Skeletal muscle cell (primary cell): ENCODE results near the gene HSD17B12.
"Not testable (repeated sequence)": the region's sequence is repeated elsewhere in the genome, so short reads cannot be mapped to it uniquely, and the experiment has no call there.

Source experiments
- DNase-seq: peaks from one replicate; pipeline ENCODE4 v3.0.0-alpha.2; 2010; ENCODE audit warnings: low read depth
- H3K4me3 ChIP-seq: 2 replicates; pipeline ENCODE4 v1.5.1; 2011; ENCODE audit warnings: low read depth, mild to moderate bottlenecking, control low read depth, low read length, moderate library complexity

The HSD17B12 gene

GRCh38 chr11:43680521-43681400 lies at the start of gene HSD17B12:
Gene HSD17B12, plus strand, starts transcription at chr11:43680738. Its CDS starts 90 bp downstream, at chr11:43680828.
- DNase-seq: peak; percentile 97
- H3K4me3 ChIP-seq: peak within 1 kb of the TSS; percentile 90

GRCh38 chr11:43631732-43632131 lies 48.8 kb upstream of the HSD17B12 start:
- no peak overlapping the region for H3K4me3 ChIP-seq
- no peak for DNase-seq

GRCh38 chr11:43632181-43632580 lies 48.4 kb upstream of the HSD17B12 start:
- H3K4me3 ChIP-seq: no peak overlapping the region
- DNase-seq: no peak

DNA sequence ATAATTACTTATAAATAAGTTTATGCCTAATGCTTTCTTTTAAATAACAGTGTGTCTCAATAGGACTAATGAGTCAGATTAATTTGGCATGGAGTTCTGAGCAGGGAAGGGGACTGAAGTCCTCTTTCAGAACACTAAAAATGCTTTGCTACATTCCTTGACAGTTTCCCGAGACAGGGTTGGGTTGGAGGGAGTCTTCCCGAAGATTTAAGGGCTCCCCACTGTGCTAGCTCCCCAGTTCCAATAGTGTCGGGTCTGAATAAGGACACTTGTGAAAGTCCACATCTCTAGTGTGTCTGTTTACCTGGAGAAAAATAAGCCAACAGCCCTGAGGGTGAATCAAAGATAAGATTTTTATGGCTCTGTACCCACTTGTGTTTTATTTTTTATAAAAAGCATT lies 41.8 kb upstream of the HSD17B12 start:
- no peak for DNase-seq
- no peak overlapping the region for H3K4me3 ChIP-seq

DNA sequence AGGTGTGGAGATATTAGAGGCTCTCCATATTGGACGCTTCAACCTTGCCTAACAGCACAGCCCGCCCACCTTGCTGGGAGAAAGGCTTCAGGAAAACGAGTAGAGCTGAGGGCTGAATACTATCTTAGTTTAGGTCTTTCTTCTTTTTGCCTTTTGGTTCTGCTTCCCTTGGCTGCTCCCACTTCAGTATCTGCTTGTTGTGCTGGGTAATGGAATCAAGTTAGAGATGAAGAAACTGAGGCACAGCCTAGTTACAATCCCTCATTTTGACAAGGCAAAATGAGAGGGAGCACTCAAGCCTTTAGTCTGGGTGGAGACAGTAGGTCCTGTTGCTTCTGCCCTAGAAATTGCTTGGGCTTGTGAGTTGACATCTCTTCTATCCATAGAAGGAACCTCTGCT lies 41.3 kb upstream of the HSD17B12 start:
- H3K4me3 ChIP-seq: no peak overlapping the region
- no peak for DNase-seq

DNA sequence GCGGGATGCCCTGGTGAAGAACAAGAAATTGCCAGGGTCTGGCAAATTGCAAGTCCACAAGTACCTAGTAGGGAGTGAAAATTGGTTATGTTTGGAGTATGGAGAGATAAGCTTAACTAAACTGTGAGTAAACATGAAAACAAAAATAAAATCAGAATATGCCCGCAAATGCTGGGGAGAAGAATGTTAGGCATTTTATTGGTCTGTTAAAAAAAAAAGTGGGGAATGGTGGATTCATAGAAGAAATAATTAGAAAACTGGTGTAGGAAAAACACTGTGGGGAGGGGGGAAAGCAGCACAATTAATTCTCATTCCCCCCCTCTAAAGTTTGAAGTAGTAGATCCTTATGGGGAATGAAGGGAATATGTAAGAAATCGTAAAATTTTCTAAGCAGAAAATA lies 40.6 kb upstream of the HSD17B12 start:
- DNase-seq: no peak
- H3K4me3 ChIP-seq: no peak overlapping the region

- peak overlapping the region; percentile 70 for H3K4me3 ChIP-seq
- peak; percentile 52 for DNase-seq
These were observed 36.5 kb upstream of the HSD17B12 start for GRCh38 chr11:43643898-43644620.

- peak overlapping the region; percentile 70 for H3K4me3 ChIP-seq
- DNase-seq: no peak
These were observed 35.8 kb upstream of the HSD17B12 start for GRCh38 chr11:43644621-43645299.

- no peak for DNase-seq
- no peak overlapping the region for H3K4me3 ChIP-seq
These were observed 33.8 kb upstream of the HSD17B12 start for GRCh38 chr11:43646767-43647166.

GRCh38 chr11:43648888-43649287 lies 31.6 kb upstream of the HSD17B12 start:
- DNase-seq: no peak
- no peak overlapping the region for H3K4me3 ChIP-seq

DNA sequence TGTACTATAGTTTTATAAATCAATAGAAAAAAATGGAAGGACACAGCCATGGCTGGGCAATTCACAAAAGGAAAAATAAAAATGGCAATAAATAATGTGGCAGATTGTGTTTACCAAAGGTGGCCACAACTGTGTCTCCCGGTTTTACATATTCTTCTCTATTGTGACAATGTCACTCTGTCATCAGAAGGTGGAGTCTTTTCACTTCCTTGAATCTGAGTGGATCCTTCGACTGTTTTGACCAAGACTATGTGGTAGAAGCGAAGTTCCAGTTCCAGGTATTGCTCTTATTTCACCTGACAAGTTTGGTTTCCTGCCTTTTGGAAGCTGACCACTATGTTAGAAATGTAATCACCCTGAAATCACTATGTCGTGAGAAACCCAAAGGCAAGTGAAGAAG lies 31.0 kb upstream of the HSD17B12 start:
- H3K4me3 ChIP-seq: no peak overlapping the region
- DNase-seq: no peak

GRCh38 chr11:43649921-43650320 lies 30.6 kb upstream of the HSD17B12 start:
- H3K4me3 ChIP-seq: no peak overlapping the region
- no peak for DNase-seq

DNA sequence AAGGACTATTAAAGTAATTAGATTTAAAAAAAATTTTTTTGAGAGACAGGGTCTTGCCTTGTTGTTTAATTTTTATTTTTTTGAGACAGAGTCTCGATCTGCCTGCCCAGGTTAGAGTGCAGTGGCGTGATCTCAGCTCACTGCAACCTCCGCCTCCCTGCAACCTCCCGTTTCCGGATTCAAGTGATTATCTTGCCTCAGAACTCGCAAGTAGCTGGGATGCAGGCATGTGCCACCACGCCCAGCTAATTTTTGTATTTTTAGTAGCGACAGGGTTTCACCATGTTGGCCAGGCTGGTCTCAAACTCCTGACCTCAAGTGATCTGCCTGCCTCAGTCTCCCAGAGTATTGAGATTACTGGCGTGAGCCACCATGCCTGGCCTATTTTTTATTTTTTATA lies 17.5 kb upstream of the HSD17B12 start:
- not testable (repeated sequence) for DNase-seq

GRCh38 chr11:43664295-43664694 lies 16.2 kb upstream of the HSD17B12 start:
- no peak overlapping the region for H3K4me3 ChIP-seq
- no peak for DNase-seq

More for the DNA sequence above, 17.5 kb upstream of the HSD17B12 start:
- not testable (repeated sequence) for H3K4me3 ChIP-seq

DNA sequence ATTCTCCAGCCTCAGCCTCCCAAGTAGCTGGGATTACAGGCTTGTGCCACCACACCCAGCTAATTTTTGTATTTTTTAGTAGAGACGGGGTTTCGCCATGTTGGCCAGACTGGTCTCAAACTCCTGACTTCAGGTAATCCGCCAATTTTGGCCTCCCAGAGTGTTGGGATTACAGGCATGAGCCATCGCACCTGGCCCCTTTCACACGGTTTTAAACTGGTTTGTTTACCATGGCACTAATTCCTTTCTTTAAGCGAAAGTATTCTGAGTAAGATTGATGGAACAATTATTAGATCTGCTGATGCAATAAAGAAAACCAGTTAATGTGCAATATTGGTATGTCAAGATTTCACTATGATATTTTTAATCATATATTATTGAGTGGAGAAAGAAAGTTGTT lies 9.3 kb upstream of the HSD17B12 start:
- not testable (repeated sequence) for H3K4me3 ChIP-seq, DNase-seq

- DNase-seq: no peak
- H3K4me3 ChIP-seq: no peak overlapping the region
These were observed 6.0 kb upstream of the HSD17B12 start for GRCh38 chr11:43674560-43674959.

DNA sequence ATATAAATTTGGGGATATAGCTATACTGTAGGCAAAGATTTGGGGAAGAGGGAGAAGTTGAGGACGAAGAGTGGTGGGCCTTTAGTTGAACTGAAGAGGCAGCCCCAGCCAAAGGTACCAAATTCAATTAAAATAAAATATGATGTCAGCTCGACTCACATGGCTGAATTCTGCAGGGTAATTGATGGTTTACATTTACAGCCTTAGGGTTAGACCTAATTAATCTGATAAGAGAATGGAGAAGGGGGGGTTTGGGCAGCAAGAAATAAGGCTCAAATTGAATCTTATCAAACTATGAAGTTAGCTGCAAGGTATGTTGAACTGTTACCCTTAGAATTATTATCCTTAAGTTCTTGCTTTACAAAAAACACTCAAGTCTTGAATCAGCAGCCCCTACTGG lies 3.6 kb upstream of the HSD17B12 start:
- DNase-seq: no peak
- H3K4me3 ChIP-seq: no peak overlapping the region

- no peak for DNase-seq
- peak overlapping the region; percentile 90 for H3K4me3 ChIP-seq
These were observed 934 bp downstream of the HSD17B12 start for GRCh38 chr11:43681401-43681942.

- H3K4me3 ChIP-seq: peak overlapping the region; percentile 90
- not testable (repeated sequence) for DNase-seq
These were observed 1.5 kb downstream of the HSD17B12 start for GRCh38 chr11:43682081-43682480.

DNA sequence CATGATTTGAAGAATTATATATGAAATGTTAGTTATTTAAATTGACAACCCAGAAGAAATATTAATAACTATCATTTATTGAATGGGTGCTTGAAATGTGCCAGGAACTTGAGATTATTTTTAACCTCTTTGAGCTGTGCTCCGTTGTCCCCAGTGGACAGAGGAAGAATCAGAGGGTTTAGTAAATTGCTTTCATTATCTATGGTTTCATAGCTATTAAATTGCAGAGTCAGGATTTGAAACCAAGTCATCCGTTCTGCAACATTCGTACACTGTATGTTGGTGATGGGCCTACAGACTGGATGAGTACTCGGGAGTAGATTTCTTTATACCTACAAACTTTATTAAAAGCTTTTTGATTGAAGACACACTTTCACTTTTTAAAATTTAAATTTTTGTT lies 4.9 kb downstream of the HSD17B12 start:
- DNase-seq: no peak
- H3K4me3 ChIP-seq: no peak overlapping the region
